Glutamatergic neuron (in vitro differentiated cells): ENCODE measurements around the gene PACRG. TPM values are rescaled to one million over a fixed set of nuclear protein-coding genes. Genes with fewer than 3 reads are reported as not detected.

Experiments
- DNase-seq: peaks from one replicate; pipeline ENCODE4 v3.0.0; 2022
- H3K27ac Mint-ChIP-seq: one replicate; pipeline ENCODE4 v1.8.0; 2020; ENCODE audit warnings: mild to moderate bottlenecking, mixed read lengths, inconsistent platforms; ENCODE audit not compliant: unreplicated experiment
- H3K27me3 Mint-ChIP-seq: one replicate; pipeline ENCODE4 v1.8.0; 2020; ENCODE audit warnings: mild to moderate bottlenecking, moderate library complexity, mixed read lengths, inconsistent platforms; ENCODE audit not compliant: unreplicated experiment
- H3K36me3 Mint-ChIP-seq: one replicate; pipeline ENCODE4 v1.8.0; 2020; ENCODE audit warnings: mild to moderate bottlenecking, mixed read lengths, inconsistent platforms; ENCODE audit not compliant: unreplicated experiment
- H3K4me1 Mint-ChIP-seq: one replicate; pipeline ENCODE4 v1.8.0; 2020; ENCODE audit warnings: mild to moderate bottlenecking, low read depth, mixed read lengths, inconsistent platforms; ENCODE audit not compliant: unreplicated experiment
- H3K4me3 Mint-ChIP-seq: one replicate; pipeline ENCODE4 v1.8.0; 2020; ENCODE audit warnings: mild to moderate bottlenecking, mixed read lengths, inconsistent platforms; ENCODE audit not compliant: unreplicated experiment
- H3K9me3 Mint-ChIP-seq: one replicate; pipeline ENCODE4 v1.8.0; 2020; ENCODE audit warnings: mild to moderate bottlenecking, moderate library complexity, mixed read lengths, inconsistent platforms; ENCODE audit not compliant: unreplicated experiment
- total RNA-seq: library from RNA; stranded (reverse); fragmentation: NEBNext Ultra II Directional; extraction: Animal tissue kit (Norgen Biotek cat#: 25700); gene quantifications from one replicate; pipeline ENCODE4 v1.2.1, GENCODE V29; 2021; ENCODE audit not compliant: unreplicated experiment
- TF ChIP-seq, protein P1 (sequence below): fragments of 200-600 bp; sonication (generic); IDR thresholded peaks from one replicate; pipeline ENCODE4 v1.5.0; 2021; ENCODE audit not compliant: partially characterized antibody, unreplicated experiment

PACRG gene
- total RNA-seq, 1 donor from 2014 or later: not detected

GRCh38 chr6:162882801-162883481, 155.2 kb downstream of the PACRG start:
- Mint-ChIP-seq H3K4me1 (no peaks in the 10 kb centered on the region), H3K27me3 (no peaks in the 10 kb centered on the region), H3K27ac (no peak overlapping the region), H3K4me3 (no peak overlapping the region), H3K36me3 (no peaks in the 10 kb centered on the region), H3K9me3 (no peaks in the 10 kb centered on the region)
- DNase-seq: no peak
- TF ChIP-seq, protein P1, sequence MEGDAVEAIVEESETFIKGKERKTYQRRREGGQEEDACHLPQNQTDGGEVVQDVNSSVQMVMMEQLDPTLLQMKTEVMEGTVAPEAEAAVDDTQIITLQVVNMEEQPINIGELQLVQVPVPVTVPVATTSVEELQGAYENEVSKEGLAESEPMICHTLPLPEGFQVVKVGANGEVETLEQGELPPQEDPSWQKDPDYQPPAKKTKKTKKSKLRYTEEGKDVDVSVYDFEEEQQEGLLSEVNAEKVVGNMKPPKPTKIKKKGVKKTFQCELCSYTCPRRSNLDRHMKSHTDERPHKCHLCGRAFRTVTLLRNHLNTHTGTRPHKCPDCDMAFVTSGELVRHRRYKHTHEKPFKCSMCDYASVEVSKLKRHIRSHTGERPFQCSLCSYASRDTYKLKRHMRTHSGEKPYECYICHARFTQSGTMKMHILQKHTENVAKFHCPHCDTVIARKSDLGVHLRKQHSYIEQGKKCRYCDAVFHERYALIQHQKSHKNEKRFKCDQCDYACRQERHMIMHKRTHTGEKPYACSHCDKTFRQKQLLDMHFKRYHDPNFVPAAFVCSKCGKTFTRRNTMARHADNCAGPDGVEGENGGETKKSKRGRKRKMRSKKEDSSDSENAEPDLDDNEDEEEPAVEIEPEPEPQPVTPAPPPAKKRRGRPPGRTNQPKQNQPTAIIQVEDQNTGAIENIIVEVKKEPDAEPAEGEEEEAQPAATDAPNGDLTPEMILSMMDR: no peak

GRCh38 chr6:162887981-162888689, 160.4 kb downstream of the PACRG start:
- no peak overlapping the region for H3K27ac Mint-ChIP-seq
- H3K27me3 Mint-ChIP-seq: no peaks in the 10 kb centered on the region
- H3K36me3 Mint-ChIP-seq: no peaks in the 10 kb centered on the region
- no peak overlapping the region for H3K4me3 Mint-ChIP-seq
- no peaks in the 10 kb centered on the region for H3K4me1 Mint-ChIP-seq
- no peaks in the 10 kb centered on the region for H3K9me3 Mint-ChIP-seq
- DNase-seq: no peak
- TF ChIP-seq, protein P1: no peak

- no peaks in the 10 kb centered on the region for H3K27me3 Mint-ChIP-seq
- no peaks in the 10 kb centered on the region for H3K4me1 Mint-ChIP-seq
- H3K36me3 Mint-ChIP-seq: no peaks in the 10 kb centered on the region
- no peak for DNase-seq
- no peak overlapping the region for H3K27ac Mint-ChIP-seq
- no peaks in the 10 kb centered on the region for H3K9me3 Mint-ChIP-seq
- no peak overlapping the region for H3K4me3 Mint-ChIP-seq
- TF ChIP-seq, protein P1: no peak
Measured at GRCh38 chr6:162889303-162889702, 161.5 kb downstream of the PACRG start.

DNA sequence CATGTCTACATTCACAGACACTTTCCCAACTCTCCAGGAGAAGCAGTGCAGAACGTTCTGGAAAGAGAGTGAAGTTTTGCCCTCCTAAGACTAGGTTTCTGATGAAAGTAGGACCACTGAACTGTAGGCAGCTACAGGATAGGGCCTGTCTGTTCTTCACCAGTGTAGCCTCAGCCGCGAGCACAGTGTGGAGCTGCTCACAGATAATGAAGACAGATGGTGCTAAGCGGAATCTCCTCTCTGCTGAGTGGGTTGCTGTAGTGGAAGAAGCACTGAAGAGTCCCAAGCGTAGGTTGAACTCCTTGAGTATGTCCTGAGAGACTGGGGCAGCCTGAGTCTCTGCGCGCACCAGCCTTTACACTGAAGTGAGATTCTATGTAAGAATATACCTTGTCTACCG, 170.2 kb downstream of the PACRG start:
- DNase-seq: no peak
- TF ChIP-seq, protein P1: no peak
- H3K9me3 Mint-ChIP-seq: no peaks in the 10 kb centered on the region
- H3K36me3 Mint-ChIP-seq: peaks cover 6% of the 10 kb centered on the region
- no peaks in the 10 kb centered on the region for H3K4me1 Mint-ChIP-seq
- peaks cover 6% of the 10 kb centered on the region for H3K27me3 Mint-ChIP-seq
- H3K27ac Mint-ChIP-seq: no peak overlapping the region
- no peak overlapping the region for H3K4me3 Mint-ChIP-seq

- Mint-ChIP-seq H3K9me3 (no peaks in the 10 kb centered on the region), H3K27me3 (peaks cover 6% of the 10 kb centered on the region), H3K36me3 (peaks cover 6% of the 10 kb centered on the region), H3K4me1 (no peaks in the 10 kb centered on the region), H3K4me3 (no peak overlapping the region), H3K27ac (no peak overlapping the region)
- no peak for DNase-seq
- TF ChIP-seq, protein P1: no peak
Measured at GRCh38 chr6:162899148-162899547, 171.4 kb downstream of the PACRG start.
